SK-N-SH (cell line): ENCODE measurements around the gene ITGB5. TPM values are rescaled to one million over a fixed set of nuclear protein-coding genes. Genes with fewer than 3 reads are reported as not detected.

Source experiments
- CTCF ChIA-PET: fragments of 300-600, 350-600 bp; formaldehyde crosslinking; extraction: SDS; loops from one replicate; lab custom pipeline; 2021; lab: Yijun Ruan, JAX
- POLR2A ChIA-PET: fragments of 350-600 bp; sonication (Branson Sonifier 250); formaldehyde crosslinking; extraction: SDS; loops from one replicate; lab custom pipeline; 2020; ENCODE audit warnings: antibody characterized with exemption, inconsistent platforms; lab: Yijun Ruan, JAX
- DNase-seq: peaks from one replicate; pipeline ENCODE4 v3.0.0; 2012
- H2AFZ ChIP-seq: fragments of 200-600 bp; sonication (generic); 2 replicates; pipeline ENCODE4 v1.8.1; 2016; ENCODE audit warnings: antibody characterized with exemption, mild to moderate bottlenecking, low read depth
- H3F3A ChIP-seq: fragments of 200-600 bp; sonication (generic); replicated peaks from 2 replicates; pipeline ENCODE3; 2016; ENCODE audit warnings: antibody characterized with exemption, mild to moderate bottlenecking; ENCODE audit not compliant: insufficient read depth
- H3K27ac ChIP-seq, 2 experiments: fragments of 200-500 bp in 1 of 2; fragments of 200-600 bp in 1 of 2; sonication (Bioruptor generic) in 1 of 2; sonication (generic), shearing (Covaris generic) in 1 of 2; 2 replicates each; pipeline versions ENCODE4 v1.5.1 to v1.6.1; 2014 to 2016; ENCODE audit warnings: low read depth in 2 of 2, inconsistent platforms in 1 of 2, low read length in 1 of 2, mild to moderate bottlenecking in 1 of 2, mixed read lengths in 1 of 2
- H3K27me3 ChIP-seq: fragments of 200-600 bp; sonication (generic), shearing (Covaris generic); 2 replicates; pipeline ENCODE4 v1.6.1; 2016; ENCODE audit warnings: mixed run types; ENCODE audit not compliant: insufficient read depth
- H3K36me3 ChIP-seq, 2 experiments: fragments of 200-500 bp in 1 of 2; fragments of 200-600 bp in 1 of 2; sonication (Bioruptor generic) in 1 of 2; sonication (generic) in 1 of 2; replicated peaks in 1 of 2; 2 replicates each; pipeline versions ENCODE3 to v1.5.1; 2014 to 2016; ENCODE audit warnings: low read length in 1 of 2, mild to moderate bottlenecking in 1 of 2; ENCODE audit not compliant: insufficient read depth in 2 of 2, control insufficient read depth in 1 of 2
- H3K4me1 ChIP-seq, 2 experiments: fragments of 200-500 bp in 1 of 2; fragments of 200-600 bp in 1 of 2; sonication (Bioruptor generic) in 1 of 2; sonication (generic), shearing (Covaris generic) in 1 of 2; 2 replicates each; pipeline versions ENCODE4 v1.5.1 to v1.6.1; 2014 to 2016; ENCODE audit warnings: low read depth in 1 of 2, low read length in 1 of 2, mixed run types in 1 of 2; ENCODE audit not compliant: insufficient read depth in 2 of 2, control insufficient read depth in 1 of 2
- H3K4me2 ChIP-seq: fragments of 200-600 bp; sonication (generic), shearing (Covaris generic); 2 replicates; pipeline ENCODE4 v1.6.1; 2017; ENCODE audit warnings: mixed run types
- H3K4me3 ChIP-seq, 2 experiments: fragments of 200-500 bp in 1 of 2; fragments of 200-600 bp in 1 of 2; sonication (Bioruptor generic) in 1 of 2; sonication (generic), shearing (Covaris generic) in 1 of 2; 2 replicates each; pipeline versions ENCODE4 v1.5.1 to v1.8.1; 2014 to 2016; ENCODE audit warnings: low read depth in 2 of 2, inconsistent platforms in 1 of 2, low read length in 1 of 2, mild to moderate bottlenecking in 1 of 2, mixed read lengths in 1 of 2, moderate library complexity in 1 of 2
- H3K79me2 ChIP-seq: fragments of 200-600 bp; sonication (generic); 2 replicates; pipeline ENCODE4 v1.8.1; 2017; ENCODE audit warnings: mild to moderate bottlenecking; ENCODE audit not compliant: insufficient read depth
- H3K9ac ChIP-seq: fragments of 200-600 bp; sonication (generic); 2 replicates; pipeline ENCODE4 v1.6.1; 2017; ENCODE audit warnings: mixed run types
- H3K9me2 ChIP-seq: fragments of 200-600 bp; sonication (generic); 2 replicates; pipeline ENCODE4 v1.6.1; 2017; ENCODE audit warnings: mixed run types
- H3K9me3 ChIP-seq: fragments of 200-600 bp; sonication (generic); 2 replicates; pipeline ENCODE4 v1.6.1; 2017; ENCODE audit warnings: mixed run types, mild to moderate bottlenecking, moderate library complexity
- H4K20me1 ChIP-seq: fragments of 200-600 bp; sonication (generic); 2 replicates; pipeline ENCODE4 v1.6.1; 2017; ENCODE audit warnings: mild to moderate bottlenecking, mixed run types; ENCODE audit not compliant: insufficient read depth
- EP300 ChIP-seq, 2 experiments: IDR thresholded peaks; 2 replicates each; pipeline versions ENCODE4 v1.4.0 to v1.6.1; 2012; ENCODE audit warnings: borderline replicate concordance in 1 of 2, low read depth in 1 of 2, low read length in 1 of 2
- FOXJ3 ChIP-seq: sonication (generic); formaldehyde crosslinking; IDR thresholded peaks from 2 replicates; pipeline ENCODE4 v1.5.1; 2020; ENCODE audit warnings: mild to moderate bottlenecking, missing genetic modification reagents
- GATA2 ChIP-seq: sonication (generic); formaldehyde crosslinking; IDR thresholded peaks from 2 replicates; pipeline ENCODE4 v1.5.0; 2020; ENCODE audit warnings: mild to moderate bottlenecking, missing genetic modification reagents
- JUND ChIP-seq: IDR thresholded peaks from 2 replicates; pipeline ENCODE4 v1.4.0; 2012
- MAX ChIP-seq: IDR thresholded peaks from 2 replicates; pipeline ENCODE4 v1.4.0; 2012; ENCODE audit warnings: low read depth
- MEF2A ChIP-seq: IDR thresholded peaks from 2 replicates; pipeline ENCODE4 v1.4.0; 2012; ENCODE audit warnings: low read depth, borderline replicate concordance
- PBX3 ChIP-seq: IDR thresholded peaks from 2 replicates; pipeline ENCODE4; 2012
- RAD21 ChIP-seq: IDR thresholded peaks from 2 replicates; pipeline ENCODE4 v1.6.1; 2012; ENCODE audit warnings: mild to moderate bottlenecking, low read length
- RFX5 ChIP-seq: IDR thresholded peaks from 2 replicates; pipeline ENCODE4 v1.6.1; 2012; ENCODE audit warnings: mild to moderate bottlenecking, improper control_type of control experiment, low read length
- USF1 ChIP-seq: IDR thresholded peaks from 2 replicates; pipeline ENCODE4 v1.4.0; 2012; ENCODE audit warnings: low read depth, borderline replicate concordance
- WGBS: methylation state at CpG from one replicate; pipeline ENCODE4 v1.1.6; 2017; ENCODE audit warnings: low lambda C conversion rate; 5-methylcytosine and 5-hydroxymethylcytosine counted together
- polyA plus RNA-seq, 3 experiments: library from polyadenylated mRNA; depleted of rRNA; stranded (reverse); fragments of >200 nt; gene quantifications; 2 replicates each; pipeline ENCODE4 v1.2.3, GENCODE V29; 2012
- TF ChIP-seq, protein P1 (sequence below): IDR thresholded peaks from 2 replicates; pipeline ENCODE4 v1.6.1; 2012; ENCODE audit warnings: mild to moderate bottlenecking, low read depth, low read length, moderate library complexity
- TF ChIP-seq, protein P2 (sequence below): fragments of 150-350 bp; IDR thresholded peaks from 2 replicates; pipeline ENCODE4 v1.6.1; 2016; ENCODE audit warnings: mild to moderate bottlenecking, low read depth, low read length
- TF ChIP-seq, protein P3 (sequence below): IDR thresholded peaks from 2 replicates; pipeline ENCODE4 v1.4.0; 2012; ENCODE audit warnings: low read depth, borderline replicate concordance

Gene ITGB5
- polyA plus RNA-seq, 1 of the 3 experiments (the other 2 are of a cell fraction): 481 TPM

DNA sequence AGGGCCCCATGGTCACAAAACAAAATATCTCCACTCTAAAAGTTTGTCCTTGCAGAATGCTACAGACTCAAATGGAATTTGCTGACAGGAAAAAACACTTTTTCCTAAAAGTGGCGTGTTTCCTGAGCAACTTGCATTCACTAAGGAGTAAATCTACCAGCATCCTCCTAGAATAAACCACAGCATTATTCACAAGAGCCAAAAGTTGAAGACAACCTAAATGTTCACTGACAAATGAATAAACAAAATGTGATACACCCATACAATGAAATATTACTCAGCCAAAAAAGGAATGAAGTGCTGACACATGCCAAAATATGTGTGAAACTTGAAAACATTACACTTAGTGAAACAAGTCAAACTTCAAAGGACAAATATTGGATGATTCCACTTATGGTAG, 28.9 kb downstream of the ITGB5 start:
- 73% methylated on average over 1 of the region's 1 CpG for WGBS

DNA sequence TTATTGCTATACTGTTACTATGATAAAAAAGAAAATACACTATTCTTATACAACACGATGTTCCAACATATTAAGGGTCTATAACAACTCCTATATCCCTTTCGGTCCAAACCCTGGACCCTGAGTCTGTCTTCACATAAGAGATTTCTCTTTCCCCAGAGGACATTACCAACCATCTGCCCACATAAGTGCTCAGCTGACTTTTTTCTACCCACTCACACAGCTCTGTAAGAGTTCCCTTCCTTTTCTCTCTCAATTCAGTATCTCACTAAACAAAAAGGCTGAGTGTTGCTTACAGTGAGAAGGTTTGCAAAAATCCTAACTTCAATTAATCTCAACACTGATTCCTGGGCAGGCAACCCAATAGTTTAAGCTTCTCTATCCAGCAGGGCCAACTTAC, 30.5 kb downstream of the ITGB5 start:
- 96% methylated on average over 2 of the region's 2 CpGs for WGBS
- Histone ChIP-seq H4K20me1 (no peaks in the 10 kb centered on the region), H3K4me2 (no peak overlapping the region), H2AFZ (no peak overlapping the region), H3K27me3 (no peaks in the 10 kb centered on the region), H3K79me2 (peaks cover 72% of the 10 kb centered on the region), H3K9ac (no peak overlapping the region), H3K4me3 (no peak overlapping the region), H3K36me3 (peaks cover 37 to 41% of the 10 kb centered on the region in 2 experiments), H3F3A (peaks cover 31% of the 10 kb centered on the region), H3K4me1 (peaks cover 16 to 34% of the 10 kb centered on the region in 2 experiments), H3K9me2 (no peaks in the 10 kb centered on the region), H3K9me3 (no peaks in the 10 kb centered on the region; the same call in 1 of the 2 replicates), H3K27ac (no peak overlapping the region; a peak in 1 of 4 replicates)
- CTCF ChIA-PET: interaction anchor here (0.7 to 1.7 kb wide), 5 partner anchors 22 to 96 kb away, joined by 3 to 6 read pairs (median 3); no protein-coding TSS in a partner anchor
- DNase-seq: no peak
- POLR2A ChIA-PET: no interaction called here
- no peak for TF ChIP-seq PBX3
- TF ChIP-seq MAX: no peak
- no peak for TF ChIP-seq GATA2 (CRISPR knock-in tag)
- TF ChIP-seq USF1: no peak
- TF ChIP-seq JUND: no peak
- TF ChIP-seq, protein P1, sequence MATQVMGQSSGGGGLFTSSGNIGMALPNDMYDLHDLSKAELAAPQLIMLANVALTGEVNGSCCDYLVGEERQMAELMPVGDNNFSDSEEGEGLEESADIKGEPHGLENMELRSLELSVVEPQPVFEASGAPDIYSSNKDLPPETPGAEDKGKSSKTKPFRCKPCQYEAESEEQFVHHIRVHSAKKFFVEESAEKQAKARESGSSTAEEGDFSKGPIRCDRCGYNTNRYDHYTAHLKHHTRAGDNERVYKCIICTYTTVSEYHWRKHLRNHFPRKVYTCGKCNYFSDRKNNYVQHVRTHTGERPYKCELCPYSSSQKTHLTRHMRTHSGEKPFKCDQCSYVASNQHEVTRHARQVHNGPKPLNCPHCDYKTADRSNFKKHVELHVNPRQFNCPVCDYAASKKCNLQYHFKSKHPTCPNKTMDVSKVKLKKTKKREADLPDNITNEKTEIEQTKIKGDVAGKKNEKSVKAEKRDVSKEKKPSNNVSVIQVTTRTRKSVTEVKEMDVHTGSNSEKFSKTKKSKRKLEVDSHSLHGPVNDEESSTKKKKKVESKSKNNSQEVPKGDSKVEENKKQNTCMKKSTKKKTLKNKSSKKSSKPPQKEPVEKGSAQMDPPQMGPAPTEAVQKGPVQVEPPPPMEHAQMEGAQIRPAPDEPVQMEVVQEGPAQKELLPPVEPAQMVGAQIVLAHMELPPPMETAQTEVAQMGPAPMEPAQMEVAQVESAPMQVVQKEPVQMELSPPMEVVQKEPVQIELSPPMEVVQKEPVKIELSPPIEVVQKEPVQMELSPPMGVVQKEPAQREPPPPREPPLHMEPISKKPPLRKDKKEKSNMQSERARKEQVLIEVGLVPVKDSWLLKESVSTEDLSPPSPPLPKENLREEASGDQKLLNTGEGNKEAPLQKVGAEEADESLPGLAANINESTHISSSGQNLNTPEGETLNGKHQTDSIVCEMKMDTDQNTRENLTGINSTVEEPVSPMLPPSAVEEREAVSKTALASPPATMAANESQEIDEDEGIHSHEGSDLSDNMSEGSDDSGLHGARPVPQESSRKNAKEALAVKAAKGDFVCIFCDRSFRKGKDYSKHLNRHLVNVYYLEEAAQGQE: no peak
- no peak for TF ChIP-seq MEF2A
- TF ChIP-seq, protein P2, sequence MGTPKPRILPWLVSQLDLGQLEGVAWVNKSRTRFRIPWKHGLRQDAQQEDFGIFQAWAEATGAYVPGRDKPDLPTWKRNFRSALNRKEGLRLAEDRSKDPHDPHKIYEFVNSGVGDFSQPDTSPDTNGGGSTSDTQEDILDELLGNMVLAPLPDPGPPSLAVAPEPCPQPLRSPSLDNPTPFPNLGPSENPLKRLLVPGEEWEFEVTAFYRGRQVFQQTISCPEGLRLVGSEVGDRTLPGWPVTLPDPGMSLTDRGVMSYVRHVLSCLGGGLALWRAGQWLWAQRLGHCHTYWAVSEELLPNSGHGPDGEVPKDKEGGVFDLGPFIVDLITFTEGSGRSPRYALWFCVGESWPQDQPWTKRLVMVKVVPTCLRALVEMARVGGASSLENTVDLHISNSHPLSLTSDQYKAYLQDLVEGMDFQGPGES: no peak
- TF ChIP-seq RAD21: no peak
- no peak for TF ChIP-seq FOXJ3 (CRISPR knock-in tag)
- TF ChIP-seq RFX5: no peak

More for the DNA sequence above, 28.9 kb downstream of the ITGB5 start:
- H4K20me1 ChIP-seq: no peaks in the 10 kb centered on the region
- peak overlapping the region; percentile 71 to 92 for H3K27ac ChIP-seq
- no peak overlapping the region for H3K4me3 ChIP-seq
- peaks cover 19 to 21% of the 10 kb centered on the region in 2 experiments; a peak in 3 of 4 replicates for H3K4me1 ChIP-seq
- no peak overlapping the region for H3K4me2 ChIP-seq
- H3K9me2 ChIP-seq: no peaks in the 10 kb centered on the region
- H3K9ac ChIP-seq: no peak overlapping the region
- POLR2A ChIA-PET: no interaction called here
- no peaks in the 10 kb centered on the region; the same call in 1 of the 2 replicates for H3K9me3 ChIP-seq
- no peak for TF ChIP-seq EP300 (IDR thresholded peaks at IDR 0.05; ENCODE audit: borderline replicate concordance in 1 of 2, low read depth in 1 of 2, low read length in 1 of 2)
- 0 out of 2 replicates have a peak, but pooled peaks have one; percentile 8 for TF ChIP-seq PBX3
- TF ChIP-seq, protein P3, sequence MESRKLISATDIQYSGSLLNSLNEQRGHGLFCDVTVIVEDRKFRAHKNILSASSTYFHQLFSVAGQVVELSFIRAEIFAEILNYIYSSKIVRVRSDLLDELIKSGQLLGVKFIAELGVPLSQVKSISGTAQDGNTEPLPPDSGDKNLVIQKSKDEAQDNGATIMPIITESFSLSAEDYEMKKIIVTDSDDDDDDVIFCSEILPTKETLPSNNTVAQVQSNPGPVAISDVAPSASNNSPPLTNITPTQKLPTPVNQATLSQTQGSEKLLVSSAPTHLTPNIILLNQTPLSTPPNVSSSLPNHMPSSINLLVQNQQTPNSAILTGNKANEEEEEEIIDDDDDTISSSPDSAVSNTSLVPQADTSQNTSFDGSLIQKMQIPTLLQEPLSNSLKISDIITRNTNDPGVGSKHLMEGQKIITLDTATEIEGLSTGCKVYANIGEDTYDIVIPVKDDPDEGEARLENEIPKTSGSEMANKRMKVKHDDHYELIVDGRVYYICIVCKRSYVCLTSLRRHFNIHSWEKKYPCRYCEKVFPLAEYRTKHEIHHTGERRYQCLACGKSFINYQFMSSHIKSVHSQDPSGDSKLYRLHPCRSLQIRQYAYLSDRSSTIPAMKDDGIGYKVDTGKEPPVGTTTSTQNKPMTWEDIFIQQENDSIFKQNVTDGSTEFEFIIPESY: no peak
- CTCF ChIA-PET: interaction anchor here (0.8 to 1.4 kb wide), 2 partner anchors 16 to 97 kb away, joined by 3 read pairs; no protein-coding TSS in a partner anchor
- H3K36me3 ChIP-seq: peaks cover 36 to 37% of the 10 kb centered on the region in 2 experiments
- DNase-seq: no peak
- no peaks in the 10 kb centered on the region for H3K27me3 ChIP-seq
- H3K79me2 ChIP-seq: peaks cover 74% of the 10 kb centered on the region
- no peak overlapping the region for H2AFZ ChIP-seq
- H3F3A ChIP-seq: peaks cover 34% of the 10 kb centered on the region
